Skin epidermis (tissue), 12 donors: ENCODE measurements around the gene SPTAN1.

Source experiments
- H3K27ac ChIP-seq, 21 experiments: fragments of 200-600 bp; sonication (generic) in 11 of 21; one replicate each; pipeline ENCODE4 v1.5.0; 2020; ENCODE audit warnings: mild to moderate bottlenecking in 3 of 21, inconsistent platforms in 2 of 21, moderate library complexity in 2 of 21
- H3K4me3 ChIP-seq, 7 experiments: fragments of 200-600 bp; sonication (generic) in 2 of 7; one replicate each; pipeline ENCODE4 v1.5.0; 2020; ENCODE audit warnings: inconsistent platforms in 2 of 7, mild to moderate bottlenecking in 2 of 7, moderate library complexity in 1 of 7

SPTAN1 gene

GRCh38 chr9:128588581-128589233, 36.3 kb downstream of the SPTAN1 start:
- no peak overlapping the region for H3K27ac ChIP-seq
- no peak overlapping the region for H3K4me3 ChIP-seq

DNA sequence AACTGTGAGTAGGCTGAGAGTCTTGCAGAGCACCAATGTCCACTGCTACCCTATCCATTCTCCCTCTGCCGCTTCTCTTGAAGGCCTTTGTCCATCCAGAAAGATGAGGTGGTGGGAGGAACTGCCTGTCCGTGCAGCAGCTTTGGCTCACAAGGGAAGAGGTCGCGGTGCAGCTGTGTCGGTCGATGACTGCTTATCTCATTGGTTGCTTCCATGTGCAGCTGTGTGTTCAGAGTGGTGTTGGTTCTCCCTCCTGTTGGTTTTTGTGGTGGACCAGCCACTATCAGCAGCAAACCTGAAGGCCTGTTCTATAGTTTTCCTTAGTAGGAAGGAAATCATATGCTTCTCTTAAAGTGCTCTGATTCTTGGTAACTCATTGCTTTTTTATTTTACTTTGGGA, 40.7 kb downstream of the SPTAN1 start:
- Histone ChIP-seq H3K4me3 (no peak overlapping the region), H3K27ac (no peak overlapping the region)

DNA sequence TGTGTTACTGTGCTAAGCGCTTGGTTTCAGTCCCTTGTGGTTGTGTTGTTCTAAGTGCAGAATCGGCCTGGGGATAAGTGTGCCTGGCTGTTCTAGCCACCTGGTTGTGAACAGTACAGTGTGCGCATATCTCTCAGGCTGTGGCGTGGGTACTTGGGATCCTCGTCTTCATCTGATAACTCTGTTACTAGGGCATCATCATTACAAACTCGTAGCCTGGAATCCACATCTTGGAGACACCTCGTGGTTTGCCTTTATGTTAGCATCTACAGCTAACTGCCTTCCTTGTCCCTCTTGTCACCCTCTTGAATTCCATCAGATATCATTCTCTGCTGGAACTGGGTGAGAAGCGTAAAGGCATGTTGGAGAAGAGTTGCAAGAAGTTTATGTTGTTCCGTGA, 41.5 kb downstream of the SPTAN1 start:
- Histone ChIP-seq H3K27ac (no peak overlapping the region), H3K4me3 (no peak overlapping the region)

DNA sequence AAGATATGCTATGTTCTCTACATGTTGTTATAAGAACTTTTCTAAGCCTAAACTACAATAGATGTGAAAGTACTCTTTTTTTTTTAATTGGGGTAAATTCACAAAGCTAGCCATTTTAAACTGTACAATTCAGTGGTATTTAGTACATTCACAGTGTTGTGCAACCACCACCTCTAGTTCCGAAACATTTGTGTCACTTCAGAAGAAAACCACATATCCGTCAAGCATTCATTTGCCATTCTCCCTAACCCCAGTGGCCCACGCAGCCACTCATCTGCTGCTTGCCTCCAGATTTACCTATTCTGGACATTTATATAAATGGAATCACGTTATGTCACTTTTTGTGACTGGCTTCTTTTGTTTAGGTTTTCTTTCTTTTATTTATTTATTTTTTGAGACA, 43.1 kb downstream of the SPTAN1 start:
- Histone ChIP-seq H3K27ac (no peak overlapping the region), H3K4me3 (no peak overlapping the region)

- no peak overlapping the region for H3K4me3 ChIP-seq
- no peak overlapping the region for H3K27ac ChIP-seq
Measured at GRCh38 chr9:128600099-128600498, 47.7 kb downstream of the SPTAN1 start.

GRCh38 chr9:128603697-128604096, 51.3 kb downstream of the SPTAN1 start:
- no peak overlapping the region for H3K4me3 ChIP-seq
- H3K27ac ChIP-seq = no peak overlapping the region

DNA sequence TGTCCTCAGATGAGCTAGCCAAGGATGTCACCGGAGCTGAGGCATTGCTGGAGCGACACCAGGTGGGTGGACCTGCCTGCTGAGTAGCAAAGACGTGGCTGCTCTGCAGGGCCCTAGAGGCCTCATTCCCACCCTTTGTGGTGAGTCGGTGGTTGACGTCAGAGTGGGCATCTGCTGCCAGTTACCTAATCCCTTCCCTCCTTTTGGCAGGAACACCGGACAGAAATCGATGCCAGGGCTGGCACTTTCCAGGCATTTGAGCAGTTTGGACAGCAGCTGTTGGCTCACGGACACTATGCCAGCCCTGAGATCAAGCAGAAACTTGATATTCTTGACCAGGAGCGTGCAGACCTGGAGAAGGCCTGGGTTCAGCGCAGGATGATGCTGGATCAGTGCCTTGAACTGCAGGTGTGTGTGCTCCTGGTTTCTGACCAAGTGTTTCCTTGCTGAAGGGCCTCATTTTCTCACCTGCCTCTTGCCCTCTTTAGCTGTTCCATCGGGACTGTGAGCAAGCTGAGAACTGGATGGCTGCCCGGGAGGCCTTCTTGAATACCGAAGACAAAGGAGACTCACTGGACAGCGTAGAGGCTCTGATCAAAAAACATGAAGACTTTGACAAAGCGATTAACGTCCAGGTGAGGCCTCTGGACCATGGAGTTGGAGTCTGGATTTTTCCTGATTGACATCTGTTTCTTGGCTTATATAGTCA, 55.4 kb downstream of the SPTAN1 start:
- Histone ChIP-seq H3K4me3 (no peak overlapping the region), H3K27ac (peak overlapping the region in 3 of 21 experiments; percentile 15 to 59 (median 29))

- H3K27ac ChIP-seq = no peak overlapping the region
- H3K4me3 ChIP-seq = no peak overlapping the region
Measured at GRCh38 chr9:128610897-128611296, 58.5 kb downstream of the SPTAN1 start.

DNA sequence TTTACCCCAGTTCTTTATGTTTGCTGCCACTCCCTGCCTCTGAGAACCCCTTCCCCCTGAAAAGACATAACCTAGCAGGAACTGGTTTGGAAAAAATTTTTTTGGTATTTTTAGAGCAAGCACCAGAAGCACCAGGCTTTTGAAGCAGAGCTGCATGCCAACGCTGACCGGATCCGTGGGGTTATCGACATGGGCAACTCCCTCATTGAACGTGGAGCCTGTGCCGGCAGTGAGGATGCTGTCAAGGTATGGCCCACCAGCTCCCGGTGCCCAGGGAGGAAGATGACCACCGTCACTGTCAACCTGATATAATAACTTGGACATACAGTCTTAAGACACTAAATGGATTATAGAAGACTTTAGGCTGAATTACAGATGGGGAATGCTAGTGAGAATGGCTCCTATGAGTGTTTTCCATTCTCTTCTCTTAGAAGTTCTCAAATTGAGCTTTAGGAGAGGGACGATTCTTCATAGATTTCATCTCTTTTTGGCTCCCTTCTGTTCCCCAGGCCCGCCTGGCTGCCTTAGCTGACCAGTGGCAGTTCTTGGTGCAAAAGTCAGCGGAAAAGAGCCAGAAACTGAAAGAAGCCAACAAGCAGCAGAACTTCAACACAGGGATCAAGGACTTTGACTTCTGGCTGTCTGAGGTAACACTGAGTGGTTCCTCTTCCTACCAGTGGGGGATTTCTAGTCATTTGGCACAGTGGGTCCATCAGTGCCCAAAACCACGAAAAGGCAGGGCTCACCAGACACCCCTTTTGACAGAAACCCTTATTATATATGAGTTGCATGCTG, 59.4 kb downstream of the SPTAN1 start:
- Histone ChIP-seq H3K4me3 (no peak overlapping the region), H3K27ac (no peak overlapping the region)

GRCh38 chr9:128614728-128615127, 62.3 kb downstream of the SPTAN1 start:
- no peak overlapping the region for H3K4me3 ChIP-seq
- H3K27ac ChIP-seq = no peak overlapping the region

DNA sequence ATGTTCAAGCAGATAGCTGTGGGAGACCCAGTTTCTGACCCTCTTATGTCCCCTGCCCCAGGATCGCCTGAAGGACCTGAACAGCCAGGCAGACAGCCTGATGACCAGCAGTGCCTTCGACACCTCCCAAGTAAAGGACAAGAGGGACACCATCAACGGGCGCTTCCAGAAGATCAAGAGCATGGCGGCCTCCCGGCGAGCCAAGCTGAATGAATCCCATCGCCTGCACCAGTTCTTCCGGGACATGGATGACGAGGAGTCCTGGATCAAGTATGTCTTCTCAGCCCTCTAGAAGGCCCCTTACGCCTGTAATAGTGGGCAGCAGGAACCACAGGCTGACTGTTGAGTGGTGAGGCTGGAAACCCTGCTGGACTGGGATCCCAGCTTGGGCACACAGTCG, 63.2 kb downstream of the SPTAN1 start:
- Histone ChIP-seq H3K27ac (no peak overlapping the region), H3K4me3 (no peak overlapping the region)

- no peak overlapping the region for H3K27ac ChIP-seq
Measured at GRCh38 chr9:128617943-128618342, 65.6 kb downstream of the SPTAN1 start.

DNA sequence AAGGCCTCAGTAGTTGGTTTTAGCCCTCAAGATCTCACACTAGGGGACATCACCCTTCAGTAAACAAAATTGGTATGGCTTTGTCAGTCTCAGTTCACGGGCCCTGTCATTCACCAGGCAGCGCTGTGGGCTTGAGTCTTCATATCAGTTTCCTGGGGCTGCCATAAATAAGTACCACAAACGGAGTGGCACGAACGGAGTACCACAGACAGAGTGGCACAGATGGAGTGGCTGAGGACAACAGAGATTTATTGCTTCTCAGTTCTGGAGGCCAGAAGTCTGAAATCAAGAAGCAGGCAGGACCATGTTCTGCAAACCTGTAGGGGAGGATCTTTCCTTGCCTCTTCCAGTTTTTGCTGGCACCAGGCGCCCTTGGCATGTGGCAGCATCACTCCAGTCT, 66.7 kb downstream of the SPTAN1 start:
- H3K27ac ChIP-seq = no peak overlapping the region
- H3K4me3 ChIP-seq = no peak overlapping the region

More at GRCh38 chr9:128617943-128618342, 65.6 kb downstream of the SPTAN1 start:
- H3K4me3 ChIP-seq = no peak overlapping the region

- H3K4me3 ChIP-seq = no peak overlapping the region
Measured at GRCh38 chr9:128619779-128620178, 67.4 kb downstream of the SPTAN1 start.

DNA sequence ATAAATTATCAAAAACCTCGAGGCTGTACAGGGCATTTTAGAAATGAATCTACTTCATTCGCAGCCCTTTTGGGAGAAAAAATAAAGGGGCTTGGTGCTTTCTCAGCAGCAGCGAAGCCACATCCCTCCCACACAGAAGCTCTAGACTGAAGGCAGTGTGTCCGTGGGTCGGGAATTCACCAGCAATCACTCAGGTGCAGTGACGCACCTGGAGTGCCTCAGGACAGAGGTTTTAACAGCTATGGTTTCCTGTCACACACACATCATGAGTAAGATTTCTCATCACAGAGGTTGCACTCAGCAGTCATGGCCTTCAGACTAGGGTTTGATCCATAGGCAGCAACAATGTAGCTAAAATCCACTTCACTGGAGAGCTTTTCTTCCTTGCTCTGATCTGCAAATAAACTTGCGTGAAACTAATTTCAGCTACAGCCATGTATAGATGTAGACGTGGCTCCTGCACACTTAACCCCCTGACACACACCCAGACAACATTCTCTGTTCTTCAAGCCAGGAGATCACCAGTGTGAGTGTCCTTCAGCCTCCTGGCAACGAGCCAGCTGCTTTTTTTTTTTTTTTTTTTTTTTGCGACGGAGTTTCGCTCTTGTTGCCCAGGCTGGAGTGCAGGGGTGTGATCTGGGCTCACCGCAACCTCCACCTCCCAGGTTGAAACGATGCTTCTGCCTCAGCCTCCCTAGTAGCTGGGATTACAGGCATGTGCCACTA, 69.5 kb downstream of the SPTAN1 start:
- Histone ChIP-seq H3K27ac (no peak overlapping the region), H3K4me3 (no peak overlapping the region)

More at GRCh38 chr9:128619779-128620178, 67.4 kb downstream of the SPTAN1 start:
- H3K27ac ChIP-seq = no peak overlapping the region

DNA sequence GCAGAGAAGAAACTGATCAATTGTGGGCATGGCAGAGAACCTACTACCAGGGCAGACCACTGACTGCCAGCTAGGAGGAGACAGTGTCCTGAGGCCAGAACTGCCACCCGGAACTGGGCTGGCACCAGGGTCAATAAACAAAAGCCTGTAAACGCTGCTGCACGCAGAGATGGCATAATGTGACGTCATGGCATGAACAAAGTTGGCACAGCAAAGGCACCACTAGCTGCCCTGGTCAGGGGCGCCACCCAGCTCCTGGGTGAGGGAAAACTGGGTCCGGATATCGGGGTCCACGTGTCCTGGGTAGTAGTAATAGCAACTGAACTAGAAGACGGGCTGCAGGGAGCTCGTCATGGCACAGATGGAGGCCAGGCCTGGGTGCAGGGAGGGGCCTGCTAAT, 72.2 kb downstream of the SPTAN1 start:
- Histone ChIP-seq H3K4me3 (no peak overlapping the region), H3K27ac (no peak overlapping the region)

DNA sequence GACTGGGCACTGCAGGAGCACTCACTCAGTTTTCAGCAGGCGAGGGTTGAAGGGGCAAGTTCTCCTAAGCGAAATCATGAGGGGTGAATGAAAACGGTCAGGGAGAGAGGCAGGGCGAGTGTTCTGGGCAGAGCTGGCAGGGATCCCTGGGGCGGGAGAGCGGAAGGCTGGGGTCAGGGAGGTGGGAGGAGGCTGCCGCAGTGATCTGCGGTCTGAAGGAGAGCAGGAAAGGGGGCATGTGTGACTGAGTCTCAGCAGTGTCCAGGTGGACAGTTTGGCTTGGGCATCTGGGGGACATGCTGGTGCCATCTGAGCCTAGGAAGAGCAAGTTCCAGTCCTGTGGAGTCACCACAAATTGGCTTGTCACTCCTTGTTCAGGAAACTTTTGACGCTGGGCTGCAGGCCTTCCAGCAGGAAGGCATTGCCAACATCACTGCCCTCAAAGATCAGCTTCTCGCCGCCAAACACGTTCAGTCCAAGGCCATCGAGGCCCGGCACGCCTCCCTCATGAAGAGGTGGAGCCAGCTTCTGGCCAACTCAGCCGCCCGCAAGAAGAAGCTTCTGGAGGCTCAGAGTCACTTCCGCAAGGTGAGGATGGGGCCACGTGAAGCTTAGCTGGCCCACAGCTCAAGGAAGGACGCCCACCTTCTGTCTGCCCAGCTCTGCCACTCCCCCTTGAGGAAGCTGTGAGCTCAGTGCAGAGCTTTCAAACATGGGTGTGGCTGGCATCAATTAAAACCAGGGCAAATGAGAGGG, 73.2 kb downstream of the SPTAN1 start:
- H3K27ac ChIP-seq = peak overlapping the region in 2 of 21 experiments; percentile 5 to 60
- H3K4me3 ChIP-seq = no peak overlapping the region

DNA sequence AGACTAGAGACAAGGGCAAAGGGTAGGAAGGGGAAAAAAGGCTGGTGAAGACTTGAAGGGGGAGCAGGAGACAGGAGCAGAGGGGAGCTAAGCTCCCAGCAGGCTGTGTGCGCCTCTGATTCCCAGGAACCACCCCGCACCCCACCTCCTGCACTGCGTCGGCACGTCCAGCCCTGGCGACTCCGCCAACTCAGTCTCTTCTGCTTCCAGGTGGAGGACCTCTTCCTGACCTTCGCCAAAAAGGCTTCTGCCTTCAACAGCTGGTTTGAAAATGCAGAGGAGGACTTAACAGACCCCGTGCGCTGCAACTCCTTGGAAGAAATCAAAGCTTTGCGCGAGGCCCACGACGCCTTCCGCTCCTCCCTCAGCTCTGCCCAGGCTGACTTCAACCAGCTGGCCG, 73.8 kb downstream of the SPTAN1 start:
- H3K27ac ChIP-seq = no peak overlapping the region
- no peak overlapping the region for H3K4me3 ChIP-seq

DNA sequence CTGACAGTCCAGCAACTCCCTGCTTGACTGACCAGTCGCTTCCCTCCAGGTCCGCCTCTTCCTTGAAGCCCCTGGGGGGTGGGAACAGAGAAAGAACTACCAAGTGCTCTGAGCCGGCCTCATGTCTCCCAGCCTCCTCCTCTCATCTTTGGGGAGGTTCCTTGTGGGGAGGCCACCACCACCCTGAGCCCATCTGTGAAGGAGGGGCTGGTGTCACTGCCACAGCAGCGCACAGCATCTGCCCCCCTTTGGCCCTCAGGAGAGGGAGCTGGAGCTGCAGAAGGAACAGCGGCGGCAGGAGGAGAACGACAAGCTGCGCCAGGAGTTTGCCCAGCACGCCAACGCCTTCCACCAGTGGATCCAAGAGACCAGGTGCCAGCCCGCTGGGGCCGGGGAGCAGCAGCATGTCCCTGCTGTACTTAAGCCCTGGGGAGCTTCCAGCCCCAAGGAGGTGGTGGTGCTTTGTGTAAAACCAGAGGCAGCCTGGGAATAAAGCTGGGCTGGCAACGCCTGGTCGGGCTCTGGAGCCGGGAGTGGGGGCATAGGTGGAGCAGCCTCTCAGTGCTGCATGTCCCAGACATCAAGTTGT, 74.8 kb downstream of the SPTAN1 start:
- no peak overlapping the region for H3K4me3 ChIP-seq
- H3K27ac ChIP-seq = no peak overlapping the region
